Smooth muscle cell (in vitro differentiated cells): ENCODE measurements around the gene MAML1. TPM values are rescaled to one million over a fixed set of nuclear protein-coding genes. Genes with fewer than 3 reads are reported as not detected.

Source experiments
- DNase-seq: peaks from one replicate; lab custom pipeline; 2025; ENCODE audit not compliant: unreplicated experiment; lab: John Stamatoyannopoulos, UW
- H2AFZ ChIP-seq: fragments of 200-600 bp; sonication (generic); 2 replicates; pipeline ENCODE4 v1.6.0; 2016; ENCODE audit warnings: antibody characterized with exemption, low read depth, mild to moderate bottlenecking
- H3F3A ChIP-seq: fragments of 200-600 bp; sonication (generic); 2 replicates; pipeline ENCODE4 v1.6.0; 2017; ENCODE audit warnings: antibody characterized with exemption, low read depth
- H3K27ac ChIP-seq: fragments of 200-600 bp; sonication (generic); 2 replicates; pipeline ENCODE4 v1.5.1; 2016; ENCODE audit warnings: low read depth, mild to moderate bottlenecking
- H3K27me3 ChIP-seq: fragments of 200-600 bp; sonication (generic); 2 replicates; pipeline ENCODE4 v1.6.1; 2016; ENCODE audit warnings: low read depth, mild to moderate bottlenecking
- H3K36me3 ChIP-seq: fragments of 200-600 bp; sonication (generic); 2 replicates; pipeline ENCODE4 v1.5.1; 2016; ENCODE audit warnings: low read depth
- H3K4me1 ChIP-seq: fragments of 200-600 bp; sonication (generic); 2 replicates; pipeline ENCODE4 v1.5.1; 2016; ENCODE audit warnings: low read depth
- H3K4me2 ChIP-seq: fragments of 200-600 bp; sonication (generic); 2 replicates; pipeline ENCODE4 v1.6.0; 2016; ENCODE audit warnings: mild to moderate bottlenecking
- H3K4me3 ChIP-seq: fragments of 200-600 bp; sonication (generic); 2 replicates; pipeline ENCODE4 v1.5.1; 2016; ENCODE audit warnings: mild to moderate bottlenecking
- H3K79me2 ChIP-seq: fragments of 200-600 bp; sonication (generic); 2 replicates; pipeline ENCODE4 v1.6.0; 2016; ENCODE audit warnings: low read depth, mild to moderate bottlenecking
- H3K9ac ChIP-seq: fragments of 200-600 bp; sonication (generic); 2 replicates; pipeline ENCODE4 v1.6.0; 2016; ENCODE audit warnings: low read depth
- H3K9me3 ChIP-seq: fragments of 200-600 bp; sonication (generic); replicated peaks from 2 replicates; pipeline ENCODE4 v1.5.1; 2016; ENCODE audit warnings: low read depth
- H4K20me1 ChIP-seq: fragments of 200-600 bp; sonication (generic); 2 replicates; pipeline ENCODE4 v1.6.0; 2016; ENCODE audit warnings: low read depth
- WGBS: methylation state at CpG from one replicate; pipeline ENCODE4 v1.1.7; 2016; ENCODE audit warnings: low lambda C conversion rate; 5-methylcytosine and 5-hydroxymethylcytosine counted together
- polyA plus RNA-seq: library from polyadenylated mRNA; unstranded; fragments of >200 nt; fragmentation: Nextera tagmentation; extraction: Ambion mirVana; gene quantifications from 2 replicates; pipeline ENCODE4 v1.2.1, GENCODE V29; 2016
- total RNA-seq: library from RNA; depleted of rRNA; stranded (reverse); fragments of >200 nt; gene quantifications from 2 replicates; pipeline ENCODE4 v1.2.3, GENCODE V29; 2014
- TF ChIP-seq, protein P1 (sequence below): fragments of 200-600 bp; sonication (generic); IDR thresholded peaks from 2 replicates; pipeline ENCODE4 v1.5.1; 2017; ENCODE audit warnings: borderline replicate concordance, mild to moderate bottlenecking, antibody characterized with exemption; ENCODE audit not compliant: insufficient read depth, poor library complexity, severe bottlenecking

MAML1 gene
- total and polyA plus RNA-seq, 2 experiments from 2014 or later: 9.9 to 11.5 TPM

DNA sequence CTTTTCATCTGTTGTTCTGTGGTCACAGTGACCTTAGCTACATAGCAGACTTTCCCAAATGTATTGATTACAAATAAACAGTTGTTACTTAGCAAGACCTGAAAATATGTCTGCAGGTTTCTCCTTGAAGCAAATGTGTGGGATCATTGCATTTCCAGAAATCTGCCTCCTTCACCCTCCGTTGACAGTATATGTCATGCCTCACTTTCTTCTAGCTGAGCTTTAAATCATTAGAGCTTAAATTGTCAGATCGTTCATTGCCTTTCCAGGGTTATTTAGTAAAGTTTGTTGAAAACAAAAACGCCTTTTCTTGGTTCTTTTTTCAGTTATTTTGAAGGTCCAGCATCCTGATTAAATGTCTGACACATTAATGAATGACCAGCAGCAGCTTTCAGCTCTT is 2.3 kb upstream of the MAML1 start:
- peaks cover 28% of the 10 kb centered on the region for H4K20me1 ChIP-seq
- no peak overlapping the region for H3K4me3 ChIP-seq
- no peak overlapping the region for H3K4me2 ChIP-seq
- H3K79me2 ChIP-seq: peaks cover 21% of the 10 kb centered on the region
- TF ChIP-seq, protein P1, sequence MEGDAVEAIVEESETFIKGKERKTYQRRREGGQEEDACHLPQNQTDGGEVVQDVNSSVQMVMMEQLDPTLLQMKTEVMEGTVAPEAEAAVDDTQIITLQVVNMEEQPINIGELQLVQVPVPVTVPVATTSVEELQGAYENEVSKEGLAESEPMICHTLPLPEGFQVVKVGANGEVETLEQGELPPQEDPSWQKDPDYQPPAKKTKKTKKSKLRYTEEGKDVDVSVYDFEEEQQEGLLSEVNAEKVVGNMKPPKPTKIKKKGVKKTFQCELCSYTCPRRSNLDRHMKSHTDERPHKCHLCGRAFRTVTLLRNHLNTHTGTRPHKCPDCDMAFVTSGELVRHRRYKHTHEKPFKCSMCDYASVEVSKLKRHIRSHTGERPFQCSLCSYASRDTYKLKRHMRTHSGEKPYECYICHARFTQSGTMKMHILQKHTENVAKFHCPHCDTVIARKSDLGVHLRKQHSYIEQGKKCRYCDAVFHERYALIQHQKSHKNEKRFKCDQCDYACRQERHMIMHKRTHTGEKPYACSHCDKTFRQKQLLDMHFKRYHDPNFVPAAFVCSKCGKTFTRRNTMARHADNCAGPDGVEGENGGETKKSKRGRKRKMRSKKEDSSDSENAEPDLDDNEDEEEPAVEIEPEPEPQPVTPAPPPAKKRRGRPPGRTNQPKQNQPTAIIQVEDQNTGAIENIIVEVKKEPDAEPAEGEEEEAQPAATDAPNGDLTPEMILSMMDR: no peak
- no peak for DNase-seq
- H3K36me3 ChIP-seq: peaks cover 34% of the 10 kb centered on the region
- no peaks in the 10 kb centered on the region for H3K27me3 ChIP-seq
- peak overlapping the region; percentile 88 for H3K27ac ChIP-seq
- no peak overlapping the region for H2AFZ ChIP-seq
- H3K9me3 ChIP-seq: no peaks in the 10 kb centered on the region
- peaks cover 51% of the 10 kb centered on the region for H3F3A ChIP-seq
- WGBS: 85% methylated on average over 3 of the region's 3 CpGs
- peaks cover 8% of the 10 kb centered on the region for H3K4me1 ChIP-seq
- no peak overlapping the region for H3K9ac ChIP-seq

DNA sequence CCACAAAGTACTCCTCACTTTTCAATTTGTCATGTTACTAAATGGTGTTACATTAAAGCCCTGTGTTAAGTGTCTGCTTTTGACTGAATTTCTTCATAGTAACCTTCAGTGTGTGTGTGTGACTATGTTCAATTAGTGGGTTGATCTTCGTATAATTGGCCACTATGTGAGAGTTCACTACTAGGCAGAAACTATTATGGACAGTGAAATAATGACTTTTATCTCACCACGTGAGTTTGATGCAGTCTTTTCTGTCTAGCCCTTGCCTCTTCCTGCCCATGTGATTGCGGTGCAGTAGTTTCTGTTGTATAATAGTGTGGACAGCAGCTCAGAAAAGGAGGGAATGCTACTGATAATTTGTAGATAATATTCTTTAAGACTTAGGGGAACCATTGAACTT is 1.8 kb upstream of the MAML1 start:
- Histone ChIP-seq H3K27me3 (no peaks in the 10 kb centered on the region), H3K9ac (no peak overlapping the region), H3K36me3 (peaks cover 34% of the 10 kb centered on the region), H2AFZ (no peak overlapping the region), H3K27ac (peak overlapping the region; percentile 88), H3K79me2 (peaks cover 26% of the 10 kb centered on the region), H3K4me1 (peaks cover 8% of the 10 kb centered on the region), H3F3A (peaks cover 51% of the 10 kb centered on the region), H3K4me3 (no peak overlapping the region), H3K4me2 (no peak overlapping the region), H4K20me1 (peaks cover 32% of the 10 kb centered on the region), H3K9me3 (no peaks in the 10 kb centered on the region)
- 79% methylated on average over 3 of the region's 3 CpGs for WGBS
- TF ChIP-seq, protein P1: no peak
- no peak for DNase-seq

DNA sequence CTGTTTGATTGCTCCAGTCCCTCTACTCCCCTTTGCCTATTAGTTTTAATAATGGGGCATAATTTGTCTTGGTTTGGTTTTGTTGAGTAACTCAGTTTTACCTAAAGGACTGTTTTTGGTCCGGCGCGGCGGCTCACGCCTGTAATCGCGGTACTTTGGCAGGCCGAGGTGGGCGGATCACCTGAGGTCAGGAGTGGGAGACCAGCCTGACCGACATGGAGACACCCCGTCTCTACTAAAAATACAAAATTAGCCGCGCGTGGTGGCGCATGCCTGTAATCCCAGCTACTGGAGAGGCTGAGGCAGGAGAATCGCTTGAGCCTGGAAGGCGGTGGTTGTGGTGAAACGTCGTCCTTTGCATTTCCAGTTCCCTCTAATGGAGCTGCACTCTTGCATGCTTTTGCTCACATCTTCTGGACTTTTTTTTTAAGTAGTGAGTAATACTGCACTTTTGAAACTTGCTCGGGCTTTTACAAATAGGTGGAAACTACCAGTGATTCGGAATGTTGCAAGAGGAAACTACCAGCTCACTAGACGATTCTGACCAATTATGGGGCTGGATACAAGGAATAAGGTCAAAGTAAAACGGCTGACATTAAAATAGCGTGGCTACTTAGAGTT is 721 bp upstream of the MAML1 start:
- H3K4me3 ChIP-seq: peak overlapping the region; percentile 91
- WGBS: 44% methylated on average over 24 of the region's 24 CpGs
- H3K4me1 ChIP-seq: peaks cover 8% of the 10 kb centered on the region
- peak overlapping the region; percentile 29 for H2AFZ ChIP-seq
- no peaks in the 10 kb centered on the region for H3K27me3 ChIP-seq
- H3K9ac ChIP-seq: peak overlapping the region; percentile 58
- H3K27ac ChIP-seq: peak overlapping the region; percentile 88
- H3K9me3 ChIP-seq: no peaks in the 10 kb centered on the region
- peaks cover 48% of the 10 kb centered on the region for H3F3A ChIP-seq
- peaks cover 36% of the 10 kb centered on the region for H3K79me2 ChIP-seq
- peaks cover 28% of the 10 kb centered on the region for H3K36me3 ChIP-seq
- peak overlapping the region; percentile 87 for H3K4me2 ChIP-seq
- TF ChIP-seq, protein P1: no peak
- DNase-seq: no peak
- H4K20me1 ChIP-seq: peaks cover 39% of the 10 kb centered on the region
